SW 1271 (cell line): ENCODE data around the gene TDRD1.
"Not testable (repeated sequence)": the region's sequence is repeated elsewhere in the genome, so short reads cannot be mapped to it uniquely, and the experiment has no call there.

ENCODE experiments used
- DNase-seq, 2 experiments: peaks; one replicate each; lab custom pipeline; 2025; lab: John Stamatoyannopoulos, UW

Gene TDRD1

GRCh38 chr10:114179148-114179547 lies at the start of gene TDRD1:
Gene TDRD1 (plus strand): TSS chr10:114179353. CDS start chr10:114187832, 8,479 bp downstream.
- no peak for DNase-seq

GRCh38 chr10:114131094-114131493 lies 48.1 kb upstream of the TDRD1 start:
- no peak for DNase-seq

- DNase-seq: no peak
Observed at GRCh38 chr10:114135476-114135875, 43.7 kb upstream of the TDRD1 start.

- no peak for DNase-seq
Observed at GRCh38 chr10:114138581-114138980, 40.6 kb upstream of the TDRD1 start.

DNA sequence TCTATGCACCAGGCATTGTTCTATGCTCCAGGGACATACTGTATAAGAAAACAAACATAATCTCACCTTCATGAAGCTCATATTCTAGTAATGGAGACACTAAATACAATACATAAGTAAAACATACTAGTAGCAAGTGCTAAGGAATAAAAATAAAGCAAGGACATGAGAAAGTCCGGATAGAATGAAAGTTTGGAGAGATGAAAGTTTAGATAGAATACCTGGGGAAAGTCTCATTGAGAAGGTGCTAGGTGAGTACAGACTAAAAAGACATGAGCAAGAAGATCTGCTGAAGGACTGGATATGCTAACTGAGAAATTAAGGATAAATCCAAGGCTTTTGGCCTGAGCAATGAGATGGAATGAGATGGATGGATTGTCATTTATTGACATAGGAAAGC lies 39.1 kb upstream of the TDRD1 start:
- no peak for DNase-seq

- DNase-seq: not testable (repeated sequence)
Observed at GRCh38 chr10:114140827-114141226, 38.3 kb upstream of the TDRD1 start.

DNA sequence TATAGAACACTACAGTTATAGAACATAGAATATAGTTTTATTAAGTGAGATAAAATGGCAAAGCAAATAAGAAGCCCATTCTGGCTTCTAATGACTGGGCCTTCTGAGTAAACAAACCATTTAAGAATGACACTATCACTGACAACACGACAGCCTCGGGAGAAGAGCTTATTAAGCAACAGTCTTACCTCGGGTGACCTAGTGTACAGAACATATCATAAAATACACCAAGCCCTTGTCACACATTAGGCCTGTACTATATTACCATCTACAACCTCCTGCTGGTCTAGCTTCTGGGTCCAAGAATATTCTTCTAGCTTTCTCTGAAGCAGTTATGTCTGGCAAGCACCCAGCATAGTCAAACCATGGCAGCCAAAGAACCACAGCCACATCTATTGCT lies 37.1 kb upstream of the TDRD1 start:
- no peak for DNase-seq

- DNase-seq: no peak
Observed at GRCh38 chr10:114143160-114143559, 36.0 kb upstream of the TDRD1 start.

- not testable (repeated sequence) for DNase-seq
Observed at GRCh38 chr10:114149476-114149875, 29.7 kb upstream of the TDRD1 start.

DNA sequence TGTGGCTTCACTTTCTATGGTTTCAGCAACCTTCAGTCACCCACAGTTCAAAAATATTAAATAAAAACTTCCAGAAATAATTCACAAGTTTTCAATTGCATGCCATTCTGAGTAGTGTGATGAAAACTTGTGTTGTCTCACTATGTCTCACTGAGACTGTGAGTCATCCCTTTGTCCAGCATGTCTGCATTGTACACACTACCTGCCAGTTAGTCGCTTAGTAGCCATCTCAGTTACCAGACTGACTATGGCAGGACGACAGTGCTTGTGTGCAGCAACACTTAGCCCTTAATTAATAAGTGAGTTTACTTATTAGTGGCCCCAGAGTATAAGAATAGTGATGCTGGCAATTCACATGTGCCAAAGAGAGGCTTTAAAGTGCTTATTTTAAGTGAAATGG lies 27.7 kb upstream of the TDRD1 start:
- peak; percentile 10 to 45 for DNase-seq

GRCh38 chr10:114151892-114152291 lies 27.3 kb upstream of the TDRD1 start:
- DNase-seq: no peak

GRCh38 chr10:114157912-114158311 lies 21.2 kb upstream of the TDRD1 start:
- DNase-seq: no peak

GRCh38 chr10:114163062-114163461 lies 16.1 kb upstream of the TDRD1 start:
- DNase-seq: no peak

DNA sequence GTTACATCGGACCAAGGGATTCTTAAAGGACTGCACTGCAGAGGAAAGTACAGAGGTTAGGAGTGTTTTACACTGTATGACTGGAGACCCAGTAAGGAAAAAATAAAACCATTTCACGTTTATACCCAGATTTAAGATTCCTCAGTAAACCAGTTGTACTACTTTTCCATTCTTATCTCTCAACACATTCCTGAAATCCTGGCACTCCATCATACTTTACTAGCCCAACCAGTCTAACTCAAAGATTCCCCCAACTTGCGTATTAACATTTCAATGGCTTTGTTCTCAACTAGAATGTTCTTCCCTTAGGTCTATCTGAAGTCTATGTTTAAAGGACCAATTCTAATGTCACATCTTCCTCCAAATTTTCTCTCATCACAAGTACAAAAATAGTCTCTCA lies 13.1 kb upstream of the TDRD1 start:
- DNase-seq: no peak

DNA sequence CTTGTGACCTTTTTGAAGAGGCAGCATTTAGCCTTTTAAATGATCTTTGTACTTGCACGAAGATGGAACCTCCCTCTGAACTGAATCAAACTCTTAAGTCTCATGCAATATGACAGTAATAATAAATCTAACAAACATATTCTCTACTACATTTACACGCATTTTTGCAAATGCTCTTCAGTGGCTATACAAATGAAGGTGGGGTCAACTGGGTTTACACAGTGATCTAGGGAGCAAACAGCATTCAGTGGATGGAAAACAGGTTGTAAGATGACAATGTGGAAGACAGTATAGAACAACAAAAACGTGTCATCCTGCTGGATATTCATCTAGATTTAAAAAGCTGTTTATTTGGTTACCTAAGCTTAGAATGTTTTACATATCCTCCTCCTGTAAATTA lies 12.7 kb upstream of the TDRD1 start:
- no peak for DNase-seq

- no peak for DNase-seq
Observed at GRCh38 chr10:114167985-114168384, 11.2 kb upstream of the TDRD1 start.

GRCh38 chr10:114168450-114169009 lies 10.6 kb upstream of the TDRD1 start:
- DNase-seq: no peak

- DNase-seq: no peak
Observed at GRCh38 chr10:114172216-114172615, 6.9 kb upstream of the TDRD1 start.

GRCh38 chr10:114172776-114173602 lies 6.2 kb upstream of the TDRD1 start:
- no peak for DNase-seq

GRCh38 chr10:114173603-114173920 lies 5.6 kb upstream of the TDRD1 start:
- no peak for DNase-seq

DNA sequence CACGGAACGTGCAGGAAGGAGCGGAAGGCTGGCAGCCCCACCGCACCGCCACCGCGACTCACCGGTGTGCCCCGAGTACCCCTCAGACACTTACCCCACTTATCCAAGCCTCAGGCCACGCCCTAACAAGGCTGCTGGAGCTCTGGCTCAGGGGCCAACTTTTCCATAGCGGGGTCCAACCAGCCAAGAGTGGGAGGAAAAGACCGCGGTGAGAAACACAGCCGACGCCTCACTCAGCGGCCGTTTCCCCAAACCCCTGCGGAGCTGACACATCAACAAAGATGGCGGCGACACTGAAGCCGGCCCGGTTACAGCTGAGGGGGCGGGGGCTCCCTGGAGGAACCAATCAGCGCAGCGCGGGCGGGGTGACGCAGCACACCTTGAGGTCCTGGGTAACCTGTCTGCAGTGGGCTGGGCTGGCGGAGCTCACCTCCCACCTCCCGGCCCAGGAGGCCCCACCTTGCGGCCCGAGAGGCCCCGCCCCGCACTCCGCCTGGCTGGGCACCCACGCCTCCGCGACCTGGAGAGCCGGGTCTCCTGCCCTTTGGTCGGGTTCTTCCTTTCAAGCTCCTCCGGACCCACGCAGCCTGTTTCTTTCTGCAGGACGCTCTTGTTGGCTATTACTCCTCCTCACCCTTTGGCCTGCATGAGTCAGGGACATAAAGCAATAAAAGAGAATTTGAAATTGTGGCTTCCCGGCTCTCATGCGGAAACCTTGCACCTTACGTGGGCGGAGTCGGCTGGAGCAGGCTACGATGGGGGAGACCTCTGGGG lies 5.0 kb upstream of the TDRD1 start, which contains the start of gene CCDC186:
CCDC186 (minus strand) TSS at position 283 of the 774 bp plus-strand sequence. CDS start 10,935 bp downstream, outside the sequence.
- peak; percentile 70 to 86 for DNase-seq

DNA sequence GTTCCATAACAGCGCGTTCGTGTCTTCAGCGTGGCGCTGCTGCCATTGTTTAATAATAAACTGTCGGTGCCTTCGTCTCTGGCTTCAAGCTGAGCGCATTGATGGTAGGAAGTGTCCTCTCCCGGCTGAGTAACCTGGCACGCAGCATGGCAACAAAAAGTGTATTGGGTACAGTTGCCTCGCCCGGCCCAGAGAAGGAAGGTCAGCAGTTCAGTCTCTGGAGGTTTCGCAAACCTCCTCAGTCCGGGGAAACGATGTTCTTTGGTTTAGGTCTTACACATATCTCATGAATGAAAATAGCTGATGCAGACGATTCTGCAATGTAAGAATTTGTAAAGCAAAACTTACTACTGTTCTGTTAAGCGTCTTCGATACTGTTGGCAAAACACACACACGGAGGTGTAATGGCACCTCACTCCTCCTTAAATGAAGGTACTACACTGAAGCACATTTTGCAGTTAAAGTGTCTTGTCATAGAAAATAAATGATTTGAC lies 4.4 kb upstream of the TDRD1 start:
- no peak for DNase-seq

GRCh38 chr10:114175667-114176066 lies 3.5 kb upstream of the TDRD1 start:
- no peak for DNase-seq
